ENCODE data around the gene KDM8. TPM values are rescaled to one million over a fixed set of nuclear protein-coding genes. Genes with fewer than 3 reads are reported as not detected.
A peak's percentile ranks its signal among the peaks of the same experiment; 100 is the strongest.

The KDM8 gene
- total and polyA plus RNA-seq, 12 donors = 3.4 to 14.6 (median 8.5) TPM

GRCh38 chr16:27234171-27234570, 30.8 kb downstream of the KDM8 start:
- no peak for DNase-seq
- H3K36me3 ChIP-seq (replicated peaks in 1 of 2) = peaks cover 0 to 22% of the 10 kb centered on the region in 2 donors
- intact Hi-C loops (cut with DNase I) = loop anchor here in 1 of 2 donors (10.0 kb wide), 1 partner anchor 81 kb away; the partner anchor contains the start of gene IL4R
- peaks cover 8 to 38% of the 10 kb centered on the region in 2 donors for H3K4me1 ChIP-seq (replicated peaks in 1 of 2)
- H3K27me3 ChIP-seq = no peaks in the 10 kb centered on the region
- 82 to 96% (median 86%) methylated on average over 8 of the region's 8 CpGs for WGBS, 4 donors
- peak overlapping the region in 2 of 5 donors; percentile 20 to 81 for H3K27ac ChIP-seq
- TF ChIP-seq POLR2A (IDR thresholded peaks at IDR 0.05) = no peak
- TF ChIP-seq CTCF (IDR thresholded peaks at IDR 0.05) = no peak
- H3K9me3 ChIP-seq (replicated peaks in 1 of 3) = no peaks in the 10 kb centered on the region
- H3K4me3 ChIP-seq = no peak overlapping the region

- WGBS, 4 donors = 20 to 35% (median 31%) methylated on average over 4 of the region's 4 CpGs
- peaks cover 8 to 38% of the 10 kb centered on the region in 2 donors for H3K4me1 ChIP-seq (replicated peaks in 1 of 2)
- no peak for DNase-seq
- H3K36me3 ChIP-seq (replicated peaks in 1 of 2) = peaks cover 0 to 22% of the 10 kb centered on the region in 2 donors
- H3K4me3 ChIP-seq = no peak overlapping the region
- no peaks in the 10 kb centered on the region for H3K9me3 ChIP-seq (replicated peaks in 1 of 3)
- peak overlapping the region in 2 of 5 donors; percentile 20 to 81 for H3K27ac ChIP-seq
- TF ChIP-seq CTCF (IDR thresholded peaks at IDR 0.05) = no peak
- TF ChIP-seq POLR2A (IDR thresholded peaks at IDR 0.05) = no peak
- intact Hi-C loops (cut with DNase I) = loop anchor here (5.0 to 10.0 kb wide), 3 partner anchors 80 to 133 kb away; partner anchors contain the start of gene IL4R (in 1 of the 2)
- no peaks in the 10 kb centered on the region for H3K27me3 ChIP-seq
Observed at GRCh38 chr16:27234603-27235002, 31.3 kb downstream of the KDM8 start.

GRCh38 chr16:27235055-27235937, 32.0 kb downstream of the KDM8 start:
- 36 to 47% (median 41%) methylated on average over 21 to 23 of the region's 23 CpGs for WGBS, 4 donors
- intact Hi-C loops (cut with DNase I) = loop anchor here (5.0 to 10.0 kb wide), 3 partner anchors 80 to 132 kb away; partner anchors contain the start of gene IL4R (in 1 of the 2)
- peaks cover 8 to 38% of the 10 kb centered on the region in 2 donors for H3K4me1 ChIP-seq (replicated peaks in 1 of 2)

More at GRCh38 chr16:27235055-27235937, 32.0 kb downstream of the KDM8 start:
- H3K27me3 ChIP-seq = no peaks in the 10 kb centered on the region
- no peak overlapping the region for H3K4me3 ChIP-seq
- TF ChIP-seq CTCF (IDR thresholded peaks at IDR 0.05) = peak; percentile 63 to 91 (median 86)
- peak in 1 of 2 donors; percentile 11 for TF ChIP-seq POLR2A (IDR thresholded peaks at IDR 0.05)
- H3K36me3 ChIP-seq (replicated peaks in 1 of 2) = peaks cover 0 to 20% of the 10 kb centered on the region in 2 donors
- H3K9me3 ChIP-seq (replicated peaks in 1 of 3) = no peaks in the 10 kb centered on the region
- peak overlapping the region in 4 of 5 donors; percentile 14 to 81 (median 47) for H3K27ac ChIP-seq
- DNase-seq = peak; percentile 80 to 94 (median 90)

Data from adrenal gland (tissue), 12 donors.